T-helper 1 cell treated with Interleukin-12 subunit alpha and Interleukin-12 subunit beta and Interleukin-4 antibody, amounts not matched to agents 30 μg/mL and 1 μg/mL, for 36 hours (primary cell): ENCODE data around the gene LAMB3.

Source experiments
- H3K27ac Mint-ChIP-seq: one replicate; pipeline ENCODE4 v1.8.0; 2021; ENCODE audit warnings: mild to moderate bottlenecking, mixed read lengths
- H3K27me3 Mint-ChIP-seq: one replicate; pipeline ENCODE4 v1.8.0; 2021; ENCODE audit warnings: low read depth, mixed read lengths
- H3K36me3 Mint-ChIP-seq: one replicate; pipeline ENCODE4 v1.8.0; 2021; ENCODE audit warnings: low read depth, mixed read lengths
- H3K4me1 Mint-ChIP-seq: one replicate; pipeline ENCODE4 v1.8.0; 2021; ENCODE audit warnings: low read depth, mixed read lengths
- H3K4me3 Mint-ChIP-seq: one replicate; pipeline ENCODE4 v1.8.0; 2021; ENCODE audit warnings: mild to moderate bottlenecking, moderate library complexity, mixed read lengths
- H3K9me3 Mint-ChIP-seq: one replicate; pipeline ENCODE4 v1.8.0; 2021; ENCODE audit warnings: mixed read lengths

Gene LAMB3

GRCh38 chr1:209620487-209620884, 31.7 kb downstream of the LAMB3 start:
- H3K27ac Mint-ChIP-seq, result no peak overlapping the region
- H3K27me3 Mint-ChIP-seq, result no peaks in the 10 kb centered on the region
- H3K4me1 Mint-ChIP-seq, result peaks cover 7% of the 10 kb centered on the region
- peaks cover 20% of the 10 kb centered on the region for H3K36me3 Mint-ChIP-seq
- no peak overlapping the region for H3K4me3 Mint-ChIP-seq
- no peaks in the 10 kb centered on the region for H3K9me3 Mint-ChIP-seq

- Mint-ChIP-seq H3K27me3 (no peaks in the 10 kb centered on the region), H3K9me3 (no peaks in the 10 kb centered on the region), H3K4me3 (no peak overlapping the region), H3K4me1 (peaks cover 7% of the 10 kb centered on the region), H3K36me3 (peaks cover 21% of the 10 kb centered on the region), H3K27ac (no peak overlapping the region)
Measured at GRCh38 chr1:209619696-209620486, 32.3 kb downstream of the LAMB3 start.

GRCh38 chr1:209618756-209619420, 33.3 kb downstream of the LAMB3 start:
- peaks cover 21% of the 10 kb centered on the region for H3K36me3 Mint-ChIP-seq
- no peaks in the 10 kb centered on the region for H3K27me3 Mint-ChIP-seq
- no peaks in the 10 kb centered on the region for H3K9me3 Mint-ChIP-seq
- H3K4me3 Mint-ChIP-seq, result no peak overlapping the region
- H3K4me1 Mint-ChIP-seq, result peaks cover 5% of the 10 kb centered on the region
- H3K27ac Mint-ChIP-seq, result peak overlapping the region; percentile 1

GRCh38 chr1:209618291-209618690, 33.9 kb downstream of the LAMB3 start:
- H3K4me3 Mint-ChIP-seq, result no peak overlapping the region
- H3K4me1 Mint-ChIP-seq, result peaks cover 5% of the 10 kb centered on the region
- no peaks in the 10 kb centered on the region for H3K9me3 Mint-ChIP-seq
- no peak overlapping the region for H3K27ac Mint-ChIP-seq
- H3K36me3 Mint-ChIP-seq, result peaks cover 21% of the 10 kb centered on the region
- H3K27me3 Mint-ChIP-seq, result no peaks in the 10 kb centered on the region

GRCh38 chr1:209617755-209618154, 34.5 kb downstream of the LAMB3 start:
- peaks cover 6% of the 10 kb centered on the region for H3K4me1 Mint-ChIP-seq
- H3K36me3 Mint-ChIP-seq, result peaks cover 21% of the 10 kb centered on the region
- no peaks in the 10 kb centered on the region for H3K9me3 Mint-ChIP-seq
- H3K27ac Mint-ChIP-seq, result no peak overlapping the region
- no peaks in the 10 kb centered on the region for H3K27me3 Mint-ChIP-seq
- no peak overlapping the region for H3K4me3 Mint-ChIP-seq

- peaks cover 21% of the 10 kb centered on the region for H3K36me3 Mint-ChIP-seq
- no peak overlapping the region for H3K27ac Mint-ChIP-seq
- H3K4me1 Mint-ChIP-seq, result peaks cover 10% of the 10 kb centered on the region
- no peak overlapping the region for H3K4me3 Mint-ChIP-seq
- no peaks in the 10 kb centered on the region for H3K9me3 Mint-ChIP-seq
- H3K27me3 Mint-ChIP-seq, result no peaks in the 10 kb centered on the region
Measured at GRCh38 chr1:209617047-209617673, 35.1 kb downstream of the LAMB3 start.

GRCh38 chr1:209616366-209617046, 35.7 kb downstream of the LAMB3 start:
- Mint-ChIP-seq H3K27ac (no peak overlapping the region), H3K27me3 (no peaks in the 10 kb centered on the region), H3K9me3 (no peaks in the 10 kb centered on the region), H3K4me1 (peaks cover 11% of the 10 kb centered on the region), H3K4me3 (no peak overlapping the region), H3K36me3 (peaks cover 21% of the 10 kb centered on the region)

- Mint-ChIP-seq H3K4me1 (peaks cover 13% of the 10 kb centered on the region), H3K36me3 (peaks cover 21% of the 10 kb centered on the region), H3K27me3 (no peaks in the 10 kb centered on the region), H3K9me3 (no peaks in the 10 kb centered on the region), H3K4me3 (no peak overlapping the region), H3K27ac (no peak overlapping the region)
Measured at GRCh38 chr1:209614906-209615305, 37.3 kb downstream of the LAMB3 start.

GRCh38 chr1:209614151-209614420, 38.1 kb downstream of the LAMB3 start:
- Mint-ChIP-seq H3K36me3 (peaks cover 21% of the 10 kb centered on the region), H3K27ac (no peak overlapping the region), H3K27me3 (no peaks in the 10 kb centered on the region), H3K9me3 (no peaks in the 10 kb centered on the region), H3K4me3 (no peak overlapping the region), H3K4me1 (peaks cover 13% of the 10 kb centered on the region)

GRCh38 chr1:209613400-209614150, 38.6 kb downstream of the LAMB3 start:
- Mint-ChIP-seq H3K4me3 (no peak overlapping the region), H3K4me1 (peaks cover 9% of the 10 kb centered on the region), H3K27ac (no peak overlapping the region), H3K27me3 (no peaks in the 10 kb centered on the region), H3K9me3 (no peaks in the 10 kb centered on the region), H3K36me3 (peaks cover 21% of the 10 kb centered on the region)

GRCh38 chr1:209612646-209613399, 39.4 kb downstream of the LAMB3 start:
- Mint-ChIP-seq H3K4me1 (peaks cover 8% of the 10 kb centered on the region), H3K9me3 (no peaks in the 10 kb centered on the region), H3K4me3 (no peak overlapping the region), H3K27ac (no peak overlapping the region), H3K36me3 (peaks cover 20% of the 10 kb centered on the region), H3K27me3 (no peaks in the 10 kb centered on the region)

GRCh38 chr1:209611771-209612570, 40.3 kb downstream of the LAMB3 start:
- H3K27ac Mint-ChIP-seq, result no peak overlapping the region
- no peaks in the 10 kb centered on the region for H3K27me3 Mint-ChIP-seq
- peaks cover 8% of the 10 kb centered on the region for H3K4me1 Mint-ChIP-seq
- H3K36me3 Mint-ChIP-seq, result peaks cover 13% of the 10 kb centered on the region
- no peaks in the 10 kb centered on the region for H3K9me3 Mint-ChIP-seq
- H3K4me3 Mint-ChIP-seq, result no peak overlapping the region

- no peak overlapping the region for H3K27ac Mint-ChIP-seq
- H3K27me3 Mint-ChIP-seq, result no peaks in the 10 kb centered on the region
- H3K4me3 Mint-ChIP-seq, result no peak overlapping the region
- H3K36me3 Mint-ChIP-seq, result peaks cover 3% of the 10 kb centered on the region
- H3K9me3 Mint-ChIP-seq, result no peaks in the 10 kb centered on the region
- H3K4me1 Mint-ChIP-seq, result peaks cover 11% of the 10 kb centered on the region
Measured at GRCh38 chr1:209610631-209610905, 41.7 kb downstream of the LAMB3 start.
